ENCODE data around the gene C14orf180. TPM values are rescaled to one million over a fixed set of nuclear protein-coding genes. Genes with fewer than 3 reads are reported as not detected.

C14orf180 gene
- total RNA-seq = 25.5 TPM
- long read RNA-seq, transcript C14orf180-203 (5 exons, 2,551 nt) = major isoform, 46 of 94 reads
- long read RNA-seq, transcript C14orf180-202 (5 exons, 2,009 nt) = minor isoform, 21 of 94 reads
- long read RNA-seq, partial matches to known transcripts = 11 of 94 reads
- long read RNA-seq, other reads (novel, unspliced or antisense) = 12 of 94 reads

DNA sequence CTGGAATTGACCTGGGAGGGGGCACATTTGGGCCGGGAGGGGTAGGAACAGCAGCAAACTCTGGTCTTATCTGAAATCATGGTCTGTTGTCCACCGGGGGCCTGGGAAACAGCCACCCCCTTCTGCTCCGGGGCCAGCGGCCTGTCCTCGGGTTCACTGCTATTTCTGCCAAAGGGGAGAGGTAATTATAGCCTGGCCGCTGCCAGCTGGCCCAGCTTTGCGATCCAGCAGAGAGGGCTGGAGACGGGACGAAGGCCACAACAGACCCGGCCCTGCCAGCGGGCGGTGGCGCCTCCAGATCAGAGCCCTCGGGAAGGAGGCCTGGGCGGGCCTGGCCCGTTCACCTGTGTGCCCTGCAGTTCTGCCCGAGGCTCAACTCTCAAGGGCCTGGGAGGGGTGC, at the start of gene C14orf180:
C14orf180 (plus strand) TSS at position 258 of the 400 bp plus-strand sequence. CDS start 6,667 bp downstream, outside the sequence.
- no peak for DNase-seq (ENCODE audit: low spot score)

GRCh38 chr14:104530646-104531045, 48.9 kb upstream of the C14orf180 start:
- DNase-seq (ENCODE audit: low spot score) = peak; percentile 60

DNA sequence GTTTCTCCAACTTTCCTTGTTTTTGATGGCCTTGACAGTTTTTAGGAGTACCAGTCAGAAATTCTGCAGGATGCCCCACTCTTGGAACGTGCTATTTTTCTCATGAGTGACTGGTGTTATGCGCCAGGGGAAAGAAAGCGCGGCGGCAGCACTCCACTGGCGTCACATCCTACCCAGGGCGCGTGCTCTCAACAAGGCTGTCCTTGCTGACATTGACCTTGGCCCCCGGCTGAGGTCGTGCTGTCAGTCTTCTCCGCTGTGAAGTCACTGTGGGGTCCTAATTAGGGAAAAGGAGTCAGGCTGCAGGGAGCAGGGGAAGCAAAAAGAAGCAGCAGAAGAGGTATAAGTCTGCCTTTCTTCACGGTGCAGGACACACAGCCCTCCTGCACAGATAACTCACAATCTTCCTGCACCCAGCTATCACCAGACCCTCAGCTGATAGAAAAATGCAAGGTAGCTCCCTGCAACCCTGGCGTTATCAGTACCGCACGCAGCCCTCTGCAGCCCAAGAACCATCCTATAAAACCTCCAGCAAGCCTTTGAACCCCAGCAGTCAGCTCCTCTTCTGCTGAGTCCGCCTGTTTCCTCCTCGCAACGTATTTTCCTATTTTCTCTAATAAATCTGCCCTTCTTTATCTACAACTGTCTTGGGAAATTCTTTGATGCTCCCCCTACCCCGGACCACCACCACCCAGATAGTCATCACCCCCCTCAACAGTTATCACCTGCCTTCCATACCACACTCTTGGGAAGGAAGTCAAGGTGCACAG, 48.0 kb upstream of the C14orf180 start:
- DNase-seq (ENCODE audit: low spot score) = peak; percentile 49

- DNase-seq (ENCODE audit: low spot score) = no peak
Measured at GRCh38 chr14:104532191-104532555, 47.4 kb upstream of the C14orf180 start.

DNA sequence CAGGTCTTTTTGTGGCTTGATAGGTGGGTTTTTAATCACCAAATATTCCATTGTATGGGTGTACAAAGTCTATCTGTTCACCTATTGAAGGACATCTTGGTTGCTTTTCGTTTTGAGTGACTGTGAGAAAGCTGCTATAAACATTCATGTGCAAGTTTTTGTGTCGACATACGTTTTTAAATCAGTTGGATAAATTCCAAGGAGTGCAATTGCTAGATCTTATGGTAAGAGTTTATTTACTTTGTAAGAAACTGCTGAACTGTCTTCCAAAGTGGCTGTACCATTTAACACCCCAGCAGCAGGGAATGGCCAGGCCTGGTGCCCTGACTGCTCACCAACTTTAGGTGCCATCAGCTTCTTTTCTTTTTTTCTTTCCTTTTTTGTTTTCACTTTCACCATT, 45.5 kb upstream of the C14orf180 start:
- no peak for DNase-seq (ENCODE audit: low spot score)

- peak; percentile 41 for DNase-seq (ENCODE audit: low spot score)
Measured at GRCh38 chr14:104536942-104537612, 42.5 kb upstream of the C14orf180 start.

- DNase-seq (ENCODE audit: low spot score) = no peak
Measured at GRCh38 chr14:104537613-104537988, 42.0 kb upstream of the C14orf180 start.

- DNase-seq (ENCODE audit: low spot score) = no peak
Measured at GRCh38 chr14:104541905-104542465, 37.6 kb upstream of the C14orf180 start.

GRCh38 chr14:104542871-104543830, 36.4 kb upstream of the C14orf180 start:
- DNase-seq (ENCODE audit: low spot score) = peak; percentile 82

DNA sequence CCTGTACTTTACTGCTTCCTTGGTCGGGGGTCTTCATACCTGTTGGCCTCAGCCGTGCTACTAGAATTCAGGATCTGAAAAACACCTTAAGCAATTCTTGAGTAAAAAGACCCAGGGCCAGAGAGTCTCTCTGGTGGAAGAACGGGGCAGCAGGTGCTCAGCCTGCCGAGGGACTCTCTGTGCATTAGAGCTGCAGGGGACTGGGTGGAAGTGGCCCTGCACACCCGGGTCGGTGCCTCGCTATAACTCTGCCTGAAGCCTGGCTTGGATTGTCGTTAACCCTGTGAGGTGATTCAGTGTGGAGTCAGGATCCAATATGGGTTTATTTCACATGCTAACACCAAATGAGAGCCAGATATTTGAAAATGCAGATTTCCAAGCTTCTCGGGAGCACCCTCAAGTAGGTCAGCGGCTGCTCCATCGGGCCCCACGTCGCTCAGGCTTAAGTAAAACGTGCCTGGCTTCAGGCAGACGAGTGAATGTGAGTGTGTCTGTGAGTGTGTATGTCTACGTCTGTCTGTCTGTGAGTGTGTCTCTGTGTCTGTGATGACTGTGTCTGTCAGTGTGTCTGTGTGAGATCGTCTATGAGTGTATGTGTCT, 35.1 kb upstream of the C14orf180 start:
- DNase-seq (ENCODE audit: low spot score) = peak; percentile 64

DNA sequence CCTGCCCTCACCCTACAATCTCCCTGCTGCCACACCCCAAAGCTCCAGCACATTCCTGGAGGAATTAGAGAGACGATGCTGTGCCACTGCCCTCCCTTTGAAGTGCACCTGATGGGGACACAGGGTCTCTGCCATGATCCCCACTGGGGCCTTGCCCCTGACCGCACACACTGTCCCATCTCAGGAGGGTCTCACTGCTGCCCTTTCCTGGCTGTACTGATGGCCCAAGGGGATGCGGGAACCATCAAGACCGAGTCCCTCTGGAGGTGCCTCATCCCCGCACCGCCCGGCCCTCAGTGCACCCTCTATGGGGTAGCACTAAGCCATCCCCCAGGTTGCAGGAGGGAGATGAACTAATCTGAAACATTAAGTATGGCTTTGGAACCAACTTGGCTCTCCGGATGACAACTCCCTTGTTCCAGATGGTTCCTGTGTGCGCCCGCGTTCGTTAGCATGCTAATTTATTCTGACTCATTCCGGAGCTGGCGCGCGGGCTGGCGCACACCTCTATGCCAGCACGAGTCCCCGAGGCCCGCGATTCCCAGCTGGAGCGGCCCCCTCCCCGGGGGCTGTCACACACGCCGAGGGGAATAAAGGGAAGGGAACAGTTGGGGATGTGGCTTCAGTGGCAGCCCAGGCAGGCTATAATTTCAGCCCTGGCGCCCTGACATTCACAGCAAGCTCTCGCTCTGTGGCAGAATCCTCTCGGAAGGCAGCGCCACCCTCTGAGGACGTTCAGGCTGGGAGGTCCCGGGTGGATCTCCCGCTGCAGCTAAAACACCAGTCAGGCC, 34.2 kb upstream of the C14orf180 start:
- peak; percentile 69 for DNase-seq (ENCODE audit: low spot score)

DNA sequence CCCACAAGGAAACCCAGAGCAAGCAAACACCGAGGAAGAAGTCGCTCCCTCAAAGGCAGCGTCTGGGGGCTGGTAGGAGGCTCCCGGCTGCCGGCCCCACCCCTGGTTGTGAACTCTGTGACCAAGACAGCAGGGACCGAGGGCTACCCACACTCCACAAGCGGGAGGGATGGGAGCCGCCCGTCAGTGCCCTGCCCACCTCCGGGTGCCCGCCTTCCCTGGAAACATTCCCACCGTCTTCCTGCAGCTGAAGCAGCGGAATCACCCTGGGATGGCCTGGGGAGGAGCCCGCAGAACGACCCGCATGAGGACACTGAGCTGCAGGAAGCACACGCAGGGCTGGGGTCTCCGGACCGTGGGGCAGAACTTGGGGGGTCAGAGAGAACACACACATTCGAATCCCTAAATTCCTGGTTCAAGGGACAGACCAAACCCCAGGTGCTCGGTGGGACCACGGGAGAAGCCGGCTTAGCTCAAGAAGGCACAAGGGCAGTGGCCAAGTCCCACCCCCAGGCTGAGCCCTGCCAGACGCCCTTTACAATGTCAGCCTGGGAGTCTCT, 33.5 kb upstream of the C14orf180 start:
- peak; percentile 82 for DNase-seq (ENCODE audit: low spot score)

GRCh38 chr14:104546591-104547309, 32.8 kb upstream of the C14orf180 start:
- DNase-seq (ENCODE audit: low spot score) = peak; percentile 51

GRCh38 chr14:104547310-104547997, 32.1 kb upstream of the C14orf180 start:
- peak; percentile 81 for DNase-seq (ENCODE audit: low spot score)

DNA sequence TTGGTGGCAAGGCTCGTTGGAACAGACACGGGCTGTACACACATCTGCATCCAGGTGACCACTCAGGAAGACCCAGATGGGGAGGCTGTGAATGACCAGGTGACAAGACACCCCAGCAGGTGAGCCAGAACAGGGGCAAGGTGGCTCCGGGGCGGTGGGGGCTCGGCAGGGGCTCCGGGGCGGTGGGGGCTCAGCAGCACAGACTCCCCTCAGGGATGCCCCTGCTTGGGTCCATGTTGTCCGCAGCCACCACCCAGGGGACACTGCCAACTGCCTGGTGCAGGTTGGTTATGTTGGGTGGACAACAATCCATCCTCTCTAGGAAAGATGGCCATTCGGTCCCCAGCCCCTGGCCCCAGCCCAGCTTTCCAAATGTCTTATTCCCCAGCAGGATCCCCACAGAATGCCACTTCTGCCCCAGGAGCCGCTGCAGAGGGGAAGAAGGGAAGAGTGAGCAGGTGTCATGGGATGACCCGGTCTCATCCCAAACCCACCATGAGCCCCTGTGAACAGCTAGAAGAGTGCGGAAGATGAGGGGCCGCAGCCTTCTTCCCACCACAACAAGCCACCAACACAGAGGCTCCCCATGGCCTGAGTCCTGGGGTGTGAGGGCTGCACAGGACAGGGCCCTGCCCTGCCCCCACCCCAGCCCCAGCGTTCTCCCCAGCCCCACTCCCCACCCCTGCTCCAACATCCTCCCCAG, 31.4 kb upstream of the C14orf180 start:
- peak; percentile 65 for DNase-seq (ENCODE audit: low spot score)

GRCh38 chr14:104548802-104549535, 30.6 kb upstream of the C14orf180 start:
- DNase-seq (ENCODE audit: low spot score) = peak; percentile 72

All from mesenteric fat pad (tissue), 1 donor.